HG02885 (cell line): Measurements from ENCODE around the gene PCBP4.

ENCODE experiments used
- ATAC-seq: cut with Tn5 transposase; IDR thresholded peaks from one replicate; pipeline ENCODE4 v1.9.1; 2021; ENCODE audit warnings: mild to moderate bottlenecking; ENCODE audit not compliant: unreplicated experiment, poor library complexity

PCBP4 gene

GRCh38 chr3:51967384-51968169 lies at the start of gene PCBP4:
Gene PCBP4, minus strand, starts transcription at chr3:51967454. Its CDS starts 6,214 bp downstream, at chr3:51961240.
- peak; percentile 70 for ATAC-seq

GRCh38 chr3:52015438-52016228 lies 48.4 kb upstream of the PCBP4 start:
- ATAC-seq, result no peak

- ATAC-seq, result no peak
Measured at GRCh38 chr3:52014613-52015012, 47.4 kb upstream of the PCBP4 start.

GRCh38 chr3:52013802-52014598 lies 46.7 kb upstream of the PCBP4 start:
- ATAC-seq, result no peak

GRCh38 chr3:52012699-52013098 lies 45.4 kb upstream of the PCBP4 start:
- no peak for ATAC-seq

- ATAC-seq, result no peak
Measured at GRCh38 chr3:52010431-52010830, 43.2 kb upstream of the PCBP4 start.

GRCh38 chr3:52007291-52007690 lies 40.0 kb upstream of the PCBP4 start:
- no peak for ATAC-seq

- no peak for ATAC-seq
Measured at GRCh38 chr3:52006820-52007133, 39.5 kb upstream of the PCBP4 start.

- ATAC-seq, result no peak
Measured at GRCh38 chr3:52006017-52006819, 39.0 kb upstream of the PCBP4 start.

GRCh38 chr3:52005571-52005986 lies 38.3 kb upstream of the PCBP4 start:
- no peak for ATAC-seq

GRCh38 chr3:52004906-52005395 lies 37.7 kb upstream of the PCBP4 start:
- ATAC-seq, result no peak

GRCh38 chr3:52004163-52004787 lies 37.0 kb upstream of the PCBP4 start:
- ATAC-seq, result no peak

GRCh38 chr3:52002748-52003147 lies 35.5 kb upstream of the PCBP4 start:
- no peak for ATAC-seq

GRCh38 chr3:52001443-52001974 lies 34.3 kb upstream of the PCBP4 start:
- ATAC-seq, result peak; percentile 79

- no peak for ATAC-seq
Measured at GRCh38 chr3:51999846-52000245, 32.6 kb upstream of the PCBP4 start.

GRCh38 chr3:51998774-51999173 lies 31.5 kb upstream of the PCBP4 start:
- no peak for ATAC-seq

- ATAC-seq, result no peak
Measured at GRCh38 chr3:51997935-51998596, 30.8 kb upstream of the PCBP4 start.

- ATAC-seq, result no peak
Measured at GRCh38 chr3:51997172-51997571, 29.9 kb upstream of the PCBP4 start.
